Panc1 (cell line): ENCODE measurements around the gene AP1AR.

Source experiments
- CTCF ChIP-seq: fragments of 450-650 bp; IDR thresholded peaks from 2 replicates; pipeline ENCODE4 v1.5.1; 2017; ENCODE audit warnings: mild to moderate bottlenecking
- POLR2AphosphoS5 ChIP-seq: IDR thresholded peaks from 2 replicates; pipeline ENCODE4 v1.6.1; 2012; ENCODE audit warnings: mild to moderate bottlenecking, low read depth, low read length, moderate library complexity

DNA sequence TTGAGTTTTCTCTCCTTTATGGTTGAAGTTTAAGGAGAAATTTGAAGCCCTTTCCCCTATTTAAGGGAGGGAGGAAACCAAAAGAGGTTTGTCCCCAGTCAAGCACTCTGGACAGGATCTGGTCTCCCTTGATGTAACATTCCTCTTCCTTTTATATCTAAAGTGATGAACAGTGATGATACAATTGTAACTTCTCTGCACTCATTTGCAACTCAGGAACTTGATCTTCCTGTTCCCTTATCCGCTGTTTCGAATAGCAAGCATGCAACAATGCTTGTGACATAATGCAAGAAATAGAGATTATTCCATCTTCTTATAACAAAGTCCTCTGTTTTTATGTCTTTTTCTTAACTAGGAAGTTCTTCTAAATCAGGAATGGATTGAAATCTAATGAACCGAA, 83.9 kb downstream of the AP1AR start:
- no peak for TF ChIP-seq CTCF
- no peak for TF ChIP-seq POLR2AphosphoS5
